Measurements from ENCODE around the gene ASIC2.

DNA sequence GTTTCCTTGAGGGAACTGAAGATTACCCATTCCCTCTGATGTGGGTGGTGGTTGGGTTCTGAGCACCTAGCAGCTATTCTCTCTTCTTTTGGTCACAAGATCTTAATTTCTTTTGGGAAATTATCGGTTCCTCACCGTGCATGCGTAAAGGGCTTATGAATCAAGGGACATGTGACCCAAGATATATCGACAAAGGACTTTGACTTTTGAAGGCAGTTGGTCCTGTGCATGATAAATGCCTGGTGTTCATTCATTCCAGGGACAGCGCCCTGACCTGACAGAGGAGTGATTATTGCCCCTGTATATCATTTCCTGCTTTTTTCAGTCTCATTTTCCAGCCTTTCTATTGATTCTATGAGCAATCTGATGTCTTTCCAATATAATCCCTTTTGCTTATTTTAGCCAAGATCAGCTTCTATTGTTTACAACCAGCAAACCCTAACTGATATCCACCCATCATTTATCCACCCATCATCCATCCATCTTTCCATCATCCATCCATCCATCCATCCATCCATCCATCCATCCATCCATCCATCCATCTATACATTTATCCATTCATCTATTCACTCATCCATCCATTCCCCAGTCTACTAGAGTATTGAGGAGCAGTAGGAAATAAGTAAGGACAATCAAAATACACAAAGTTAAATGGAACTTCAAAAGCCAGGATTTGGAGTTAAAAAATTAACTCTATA lies 25.1 kb downstream of the ASIC2 start:
- no peak for TF ChIP-seq CTCF (IDR thresholded peaks at IDR 0.05)
- TF ChIP-seq POLR2A (IDR thresholded peaks at IDR 0.05): no peak
- TF ChIP-seq POLR2AphosphoS5 (IDR thresholded peaks at IDR 0.05; ENCODE audit: insufficient read depth in 1 of 2, low read depth in 1 of 2): no peak

All from vagina (tissue), 2 donors.